Measurements from ENCODE around the gene FLACC1.

The FLACC1 gene

GRCh38 chr2:201357221-201357620, at the start of gene FLACC1:
TSS of gene FLACC1 (minus strand) at chr2:201357345. CDS start at chr2:201351404, 5,941 bp downstream.
- peak; percentile 64 for ATAC-seq
- TF ChIP-seq PATZ1 (CRISPR knock-in tag; IDR thresholded peaks at IDR 0.05; ENCODE audit: borderline replicate concordance) = no peak
- TF ChIP-seq PPARA (CRISPR knock-in tag; IDR thresholded peaks at IDR 0.05; ENCODE audit: borderline replicate concordance) = no peak
- TF ChIP-seq CSRNP3 (CRISPR knock-in tag; IDR thresholded peaks at IDR 0.05) = no peak
- no peak for TF ChIP-seq ISL1 (CRISPR knock-in tag; IDR thresholded peaks at IDR 0.05)
- TF ChIP-seq CSDC2 (CRISPR knock-in tag; IDR thresholded peaks at IDR 0.05) = no peak
- TF ChIP-seq TSHZ2 (CRISPR knock-in tag; IDR thresholded peaks at IDR 0.05) = no peak
- no peak for TF ChIP-seq OSR1 (CRISPR knock-in tag; IDR thresholded peaks at IDR 0.05)
- TF ChIP-seq SNAI2 (CRISPR knock-in tag; IDR thresholded peaks at IDR 0.05) = no peak
- no peak for TF ChIP-seq GLIS3 (CRISPR knock-in tag; IDR thresholded peaks at IDR 0.05)
- no peak for TF ChIP-seq BACH2 (CRISPR knock-in tag; IDR thresholded peaks at IDR 0.05; ENCODE audit: borderline replicate concordance)
- no peak for TF ChIP-seq CREB5 (CRISPR knock-in tag; IDR thresholded peaks at IDR 0.05; ENCODE audit: low read depth)

GRCh38 chr2:201406077-201406662, 49.0 kb upstream of the FLACC1 start:
- TF ChIP-seq ISL1 (CRISPR knock-in tag; IDR thresholded peaks at IDR 0.05) = peak; percentile 88
- TF ChIP-seq ESRRG (CRISPR knock-in tag; IDR thresholded peaks at IDR 0.05) = no peak
- TF ChIP-seq ZC3H10 (CRISPR knock-in tag; IDR thresholded peaks at IDR 0.05) = no peak
- TF ChIP-seq BACH2 (CRISPR knock-in tag; IDR thresholded peaks at IDR 0.05; ENCODE audit: borderline replicate concordance) = no peak
- no peak for TF ChIP-seq OSR1 (CRISPR knock-in tag; IDR thresholded peaks at IDR 0.05)
- TF ChIP-seq GLIS3 (CRISPR knock-in tag; IDR thresholded peaks at IDR 0.05) = no peak
- TF ChIP-seq TOX (CRISPR knock-in tag; IDR thresholded peaks at IDR 0.05; ENCODE audit: borderline replicate concordance) = no peak
- TF ChIP-seq ZFP30 (CRISPR knock-in tag; IDR thresholded peaks at IDR 0.05) = no peak
- ATAC-seq = no peak

GRCh38 chr2:201404699-201405280, 47.6 kb upstream of the FLACC1 start:
- no peak for TF ChIP-seq ZFP3 (CRISPR knock-in tag; IDR thresholded peaks at IDR 0.05)
- TF ChIP-seq GLIS3 (CRISPR knock-in tag; IDR thresholded peaks at IDR 0.05) = no peak
- TF ChIP-seq OSR1 (CRISPR knock-in tag; IDR thresholded peaks at IDR 0.05) = no peak
- TF ChIP-seq CSDC2 (CRISPR knock-in tag; IDR thresholded peaks at IDR 0.05) = no peak
- TF ChIP-seq SNAI2 (CRISPR knock-in tag; IDR thresholded peaks at IDR 0.05) = no peak
- TF ChIP-seq CSRNP3 (CRISPR knock-in tag; IDR thresholded peaks at IDR 0.05) = no peak
- TF ChIP-seq POU6F1 (CRISPR knock-in tag; IDR thresholded peaks at IDR 0.05; ENCODE audit: borderline replicate concordance, low read depth) = no peak
- no peak for TF ChIP-seq TOX (CRISPR knock-in tag; IDR thresholded peaks at IDR 0.05; ENCODE audit: borderline replicate concordance)
- no peak for TF ChIP-seq ISL1 (CRISPR knock-in tag; IDR thresholded peaks at IDR 0.05)
- no peak for TF ChIP-seq ZFP30 (CRISPR knock-in tag; IDR thresholded peaks at IDR 0.05)
- TF ChIP-seq ZNF565 (CRISPR knock-in tag; conservative IDR thresholded peaks at IDR 0.05; ENCODE audit: low read depth) = no peak
- no peak for ATAC-seq

Measured in SK-N-SH treated with all-trans-retinoic acid at 6 μM for 48 hours (cell line).